ENCODE measurements around the gene ADAP1.
"Not testable (repeated sequence)": the region's sequence is repeated elsewhere in the genome, so short reads cannot be mapped to it uniquely, and the experiment has no call there.

ADAP1 gene

DNA sequence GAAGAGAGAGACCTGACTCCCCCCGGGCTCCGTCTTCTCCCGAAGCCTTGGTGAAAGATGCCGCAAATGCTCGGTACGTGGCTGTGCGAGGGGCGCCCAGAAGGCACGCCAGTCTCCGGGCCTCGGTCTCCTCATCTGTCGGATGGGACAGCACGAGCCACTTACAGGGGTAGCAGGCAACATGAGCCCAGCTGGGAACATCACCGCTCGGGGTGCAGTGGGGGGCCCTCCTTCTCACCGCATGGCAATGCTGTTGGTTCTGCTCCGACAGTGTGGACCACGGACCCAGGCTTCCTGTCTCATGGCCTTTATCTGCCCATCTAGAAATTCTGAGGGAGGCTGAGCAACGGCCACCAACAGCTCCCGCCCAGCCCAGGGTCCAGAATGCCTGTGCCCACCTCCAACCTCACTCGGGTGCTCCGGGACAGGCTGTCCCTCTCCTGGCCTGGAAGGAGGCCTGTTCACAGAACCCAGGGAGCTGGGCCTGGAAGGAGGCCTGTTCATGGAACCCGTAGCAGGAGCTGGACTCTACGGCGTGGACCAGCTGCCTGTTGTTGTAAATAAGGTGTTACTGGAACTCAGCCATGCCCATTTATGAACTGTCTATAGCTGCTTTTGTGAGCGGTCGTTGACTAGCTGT is 15.8 kb downstream of the ADAP1 start:
- DNase-seq (ENCODE audit: low read depth): no peak

DNA sequence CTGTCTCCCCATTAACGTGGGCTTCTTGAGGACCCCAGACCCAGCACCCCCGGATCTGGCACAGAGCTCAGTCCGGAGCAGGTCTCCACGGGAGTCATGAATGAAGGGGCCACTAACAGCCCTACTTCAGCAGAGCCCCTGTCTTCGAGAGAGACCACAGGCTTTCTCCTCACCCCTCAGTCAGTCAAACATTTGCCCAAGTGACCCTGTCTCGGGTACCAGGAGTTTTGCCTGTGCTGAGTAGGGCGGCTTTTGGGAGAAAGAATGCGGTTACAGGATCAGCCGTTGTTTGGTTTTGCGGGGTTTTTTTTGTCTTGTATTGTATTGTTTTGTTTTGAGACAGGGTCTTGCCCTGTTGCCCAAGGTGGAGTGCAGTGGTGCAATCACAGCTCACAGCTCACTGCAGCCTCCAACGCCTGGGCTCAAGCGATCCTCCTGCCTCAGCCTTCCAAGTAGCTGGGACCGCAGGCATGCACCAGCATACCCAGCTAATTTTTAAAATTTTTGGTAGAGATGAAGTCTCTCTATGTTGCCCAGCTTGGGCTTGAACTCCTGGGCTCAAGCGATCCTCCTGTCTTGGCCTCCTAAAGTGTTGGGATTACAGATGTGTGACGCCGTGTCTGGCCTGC is 16.5 kb downstream of the ADAP1 start:
- no peak for DNase-seq (ENCODE audit: low read depth)

DNA sequence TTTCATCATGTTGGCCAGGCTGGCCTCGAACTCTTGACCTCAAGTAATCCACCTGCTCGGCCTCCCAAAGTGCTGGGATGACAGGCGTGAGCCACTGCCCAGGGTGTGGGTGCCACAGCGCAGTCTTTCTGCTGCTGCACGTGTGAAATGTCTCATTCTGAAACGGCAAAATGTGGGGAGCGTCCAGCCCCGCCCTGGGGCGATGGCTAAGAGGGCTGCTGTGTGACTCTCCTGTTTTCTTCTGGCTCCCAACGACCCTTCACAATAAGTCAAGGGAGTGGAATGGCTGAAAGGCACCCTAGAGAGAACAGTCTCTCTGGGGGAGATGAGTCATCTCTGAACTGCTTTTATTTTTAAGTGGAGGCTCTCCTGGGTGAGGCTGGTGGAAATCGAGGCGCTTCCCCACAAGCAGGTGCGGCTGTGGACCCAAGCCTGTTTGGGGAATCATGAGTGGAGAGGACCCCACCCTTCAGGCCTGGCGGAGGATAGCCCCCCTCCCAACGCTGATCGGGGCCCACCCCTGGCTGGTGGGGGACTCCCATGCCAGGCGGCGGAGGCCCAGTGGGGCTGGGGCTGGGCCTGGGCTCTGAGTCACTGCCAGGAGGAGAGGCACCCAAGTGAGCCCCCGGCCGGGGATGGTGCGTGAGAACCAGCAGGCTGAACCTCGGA is 18.0 kb downstream of the ADAP1 start:
- peak; percentile 68 for DNase-seq (ENCODE audit: low read depth)

DNA sequence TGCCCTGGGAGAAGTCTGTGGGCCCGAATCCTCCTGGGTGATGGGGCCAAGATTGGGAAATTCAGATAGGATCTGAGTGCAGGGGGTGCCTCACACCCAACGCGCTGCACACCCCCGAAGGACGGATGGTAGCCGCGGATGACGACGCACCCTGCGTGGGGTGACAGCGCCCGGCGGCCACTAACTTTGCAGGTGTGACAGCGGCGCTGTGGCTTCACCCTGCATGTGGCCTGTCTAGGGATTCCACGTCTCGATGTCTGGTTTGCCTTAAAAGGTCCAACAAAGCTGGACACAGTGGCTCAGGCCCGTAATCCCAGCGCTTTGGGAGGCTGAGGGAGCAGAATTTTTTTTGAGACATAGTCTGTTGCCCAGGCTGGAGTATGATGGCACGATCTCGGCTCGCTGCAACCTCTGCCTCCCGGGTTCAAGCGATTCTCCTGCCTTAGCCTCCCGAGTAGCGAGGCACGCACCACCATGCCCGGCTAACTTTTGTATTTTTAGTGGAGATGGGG is 18.6 kb downstream of the ADAP1 start:
- DNase-seq (ENCODE audit: low read depth): no peak

DNA sequence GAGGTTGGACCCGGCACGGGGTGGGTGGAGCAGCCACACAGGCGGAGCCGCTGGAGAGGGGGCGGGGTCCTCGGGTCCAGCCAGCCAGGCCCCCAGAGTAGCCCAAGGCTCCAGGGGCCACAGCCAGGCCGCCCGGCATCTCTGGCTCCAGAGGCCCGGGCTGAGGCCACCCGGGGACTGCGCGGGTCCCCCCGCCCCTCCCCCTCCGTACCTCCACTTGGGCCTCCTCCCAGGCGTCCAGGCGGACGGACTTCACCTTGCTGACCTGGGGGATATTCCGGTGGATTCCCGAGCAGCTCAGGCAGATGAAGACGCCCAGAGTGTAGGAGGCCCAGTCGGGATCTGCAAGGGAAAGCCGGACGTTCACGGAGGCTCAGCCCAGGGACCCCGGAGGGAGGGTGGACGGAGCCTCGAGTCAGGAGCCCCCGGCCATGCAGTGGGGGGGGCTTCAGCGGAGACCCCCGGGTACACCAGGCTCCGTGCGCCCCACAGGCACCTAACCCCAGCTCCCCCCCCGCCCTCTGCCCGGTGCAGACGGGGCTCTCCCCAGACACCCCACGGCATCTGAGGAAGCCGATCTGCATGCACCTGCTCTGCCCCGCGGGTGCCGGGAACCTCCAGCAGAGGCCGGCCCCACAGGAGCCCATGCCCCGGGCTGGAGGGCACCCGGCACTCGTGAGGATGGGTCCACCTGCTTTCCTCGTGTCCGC is 19.2 kb downstream of the ADAP1 start:
- no peak for DNase-seq (ENCODE audit: low read depth)

DNA sequence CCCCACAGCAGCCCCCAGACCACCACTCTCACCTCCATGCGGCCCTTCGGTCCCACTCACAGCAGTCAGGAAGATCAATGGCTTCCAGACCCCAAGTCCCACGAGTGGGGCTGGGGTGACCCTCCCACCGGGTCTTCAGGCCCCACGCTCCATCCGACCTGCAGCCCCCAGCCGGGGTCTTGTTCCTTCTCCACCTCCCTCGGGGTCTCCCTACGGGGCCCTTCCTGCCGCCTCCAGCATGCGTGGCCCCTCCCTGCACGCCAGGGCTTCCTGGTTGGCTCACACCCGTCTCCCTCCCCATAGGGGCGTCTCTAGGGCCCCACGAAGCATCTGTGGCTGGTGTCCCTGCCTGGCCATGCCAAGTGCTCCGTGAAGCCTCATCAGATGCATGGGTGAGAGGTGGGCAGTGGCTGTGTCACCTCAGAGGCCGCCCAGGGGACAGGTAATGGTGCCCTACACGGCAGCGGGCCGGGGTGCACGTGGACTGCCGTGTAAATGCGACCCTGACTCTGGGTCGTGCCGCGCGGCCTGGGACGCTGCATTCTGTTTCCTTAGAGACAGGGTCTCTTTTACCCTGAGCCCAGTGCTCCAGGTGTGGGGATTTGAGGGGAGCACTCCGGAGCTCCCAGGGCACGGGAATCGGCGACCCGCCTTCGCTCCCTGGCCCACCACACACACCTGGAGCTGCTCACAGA is 19.9 kb downstream of the ADAP1 start:
- no peak for DNase-seq (ENCODE audit: low read depth)

DNA sequence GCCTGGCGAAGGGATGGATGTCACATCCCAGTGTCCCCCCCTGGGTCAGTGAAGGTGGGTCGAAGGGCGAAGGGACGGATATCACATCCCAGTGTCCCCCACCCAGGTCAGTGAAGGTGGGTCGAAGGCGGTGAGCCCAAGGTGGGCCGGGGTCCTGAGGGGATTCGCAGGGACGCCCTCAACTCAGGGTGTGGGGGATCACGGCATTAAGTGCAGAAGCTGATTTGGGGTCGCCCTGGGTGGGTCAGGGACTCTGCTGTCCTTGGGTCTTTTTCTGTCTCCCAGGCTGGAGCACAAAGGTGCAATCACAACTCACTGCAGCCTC is 21.9 kb downstream of the ADAP1 start:
- no peak for DNase-seq (ENCODE audit: low read depth)

DNA sequence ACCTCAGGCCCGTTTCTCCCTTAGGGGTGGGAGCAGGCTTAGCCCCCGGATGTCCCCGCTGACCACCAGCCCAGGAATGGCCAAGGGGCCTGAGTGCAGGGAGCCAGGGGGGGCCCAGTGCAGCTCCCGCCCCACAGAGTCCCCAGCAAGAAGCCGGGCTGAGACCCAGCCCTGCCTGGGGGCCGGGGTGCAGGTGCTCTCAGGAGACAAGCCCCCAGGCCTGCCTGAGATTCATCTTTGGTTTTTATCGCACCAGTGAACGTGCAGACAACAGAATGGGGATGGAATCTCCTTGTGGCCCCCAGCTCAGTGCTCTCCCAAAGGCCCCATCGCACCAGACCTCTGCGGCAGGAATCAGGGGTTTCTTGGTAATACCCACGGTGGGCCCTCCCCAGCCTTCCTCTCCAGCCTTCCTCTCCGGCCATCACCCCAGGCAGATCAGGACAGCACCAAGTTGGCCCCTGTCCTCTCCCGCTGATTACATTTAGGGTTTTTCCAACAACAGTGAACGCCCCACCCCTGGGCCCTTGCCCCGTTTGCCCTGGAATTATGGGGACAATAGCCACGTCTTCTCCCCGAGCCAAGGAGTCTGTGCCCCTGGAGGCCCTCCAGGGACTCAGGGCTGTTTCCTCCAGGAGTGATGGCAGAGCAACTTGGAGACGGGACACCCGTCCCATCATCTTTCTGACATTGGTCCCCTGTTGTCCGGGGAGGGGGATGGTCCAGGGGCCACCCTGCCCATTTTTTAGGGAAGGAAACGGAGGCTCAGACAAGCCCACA is 22.4 kb downstream of the ADAP1 start:
- no peak for DNase-seq (ENCODE audit: low read depth)

DNA sequence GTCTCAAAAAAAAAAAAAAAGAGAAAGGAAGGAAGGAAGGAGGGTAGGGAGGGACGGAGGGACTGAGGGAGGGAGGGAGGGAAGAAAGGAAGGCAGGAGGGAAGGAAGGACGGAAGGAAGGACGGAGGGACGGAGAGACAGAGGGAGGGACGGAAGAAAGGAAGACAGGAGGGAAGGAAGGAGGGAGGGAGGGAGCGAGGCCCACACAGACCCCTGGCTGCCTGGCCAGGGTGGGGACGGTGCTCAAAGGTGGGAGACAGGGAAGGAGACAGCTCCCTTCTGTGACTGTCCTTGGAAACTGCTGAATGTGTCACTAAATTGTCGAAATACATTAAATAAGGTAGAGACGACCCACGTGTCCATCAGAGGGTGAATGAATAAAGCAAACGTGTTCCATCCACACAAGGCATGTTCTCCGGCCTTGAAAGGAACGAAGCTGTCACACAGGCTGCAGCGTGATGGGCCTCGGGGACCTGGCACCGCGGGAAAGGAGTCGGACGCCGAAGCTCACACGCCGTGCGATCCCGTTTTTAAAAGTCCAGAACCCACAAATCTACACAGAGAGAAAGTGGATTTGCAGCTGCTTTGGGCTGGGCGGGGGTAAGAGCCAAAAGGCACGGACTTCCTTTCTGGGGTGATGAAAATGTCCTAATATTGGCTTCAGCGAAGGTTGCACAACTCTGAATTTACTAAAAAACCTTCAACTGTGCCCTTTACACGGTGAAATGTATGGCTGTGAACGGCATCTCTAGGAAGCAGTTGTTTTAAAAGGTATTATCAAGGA is 23.3 kb downstream of the ADAP1 start:
- no peak for DNase-seq (ENCODE audit: low read depth)

DNA sequence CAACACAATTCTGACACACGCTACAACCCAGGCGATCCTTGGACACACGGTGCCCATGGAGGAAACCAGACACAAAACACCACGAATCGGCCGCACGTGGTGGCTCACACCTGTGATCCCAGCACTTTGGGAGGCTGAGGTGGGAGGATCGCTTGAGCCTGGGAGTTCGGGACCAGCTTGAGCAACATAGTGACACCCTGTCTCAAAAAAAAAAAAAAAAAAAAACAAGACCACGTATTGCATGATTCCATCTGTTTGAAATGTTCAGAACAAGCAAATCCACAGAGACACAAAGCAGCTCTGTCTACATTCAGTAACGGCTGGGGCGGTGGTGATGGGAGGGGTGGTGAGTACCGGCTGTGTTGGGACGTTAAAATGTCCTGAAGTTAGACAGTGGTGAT is 25.2 kb downstream of the ADAP1 start:
- DNase-seq (ENCODE audit: low read depth): no peak

DNA sequence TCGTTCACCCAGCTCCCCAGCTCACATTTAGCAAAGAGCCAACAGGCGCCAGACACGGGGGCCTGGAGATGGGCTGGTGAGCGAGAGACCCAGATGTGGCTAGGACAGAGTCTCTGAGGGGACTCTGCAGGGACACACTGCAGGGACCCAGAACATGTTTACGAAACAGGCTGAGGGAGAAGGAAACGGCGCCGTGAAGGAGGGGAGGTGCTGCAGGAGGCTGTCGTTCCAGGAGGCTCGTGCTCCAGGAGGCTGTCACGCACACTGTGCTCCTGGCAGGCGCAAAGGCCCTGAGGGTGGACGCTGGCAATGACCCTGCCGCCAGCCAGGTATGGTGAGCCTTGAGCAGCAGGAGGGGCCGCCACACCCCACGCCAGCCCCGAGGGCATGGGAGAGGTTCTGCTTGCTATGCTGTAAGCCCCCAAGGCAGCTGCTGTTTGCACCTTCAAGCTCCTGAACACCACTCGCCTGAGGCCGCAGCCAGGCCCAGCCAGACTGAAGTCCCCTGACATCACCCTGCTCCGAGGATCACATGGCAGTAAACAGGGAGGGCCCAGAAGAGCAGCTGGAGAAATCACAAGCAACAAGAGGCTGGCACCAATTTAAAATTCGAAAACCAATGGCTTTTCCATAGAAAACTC is 27.3 kb downstream of the ADAP1 start:
- no peak for DNase-seq (ENCODE audit: low read depth)

DNA sequence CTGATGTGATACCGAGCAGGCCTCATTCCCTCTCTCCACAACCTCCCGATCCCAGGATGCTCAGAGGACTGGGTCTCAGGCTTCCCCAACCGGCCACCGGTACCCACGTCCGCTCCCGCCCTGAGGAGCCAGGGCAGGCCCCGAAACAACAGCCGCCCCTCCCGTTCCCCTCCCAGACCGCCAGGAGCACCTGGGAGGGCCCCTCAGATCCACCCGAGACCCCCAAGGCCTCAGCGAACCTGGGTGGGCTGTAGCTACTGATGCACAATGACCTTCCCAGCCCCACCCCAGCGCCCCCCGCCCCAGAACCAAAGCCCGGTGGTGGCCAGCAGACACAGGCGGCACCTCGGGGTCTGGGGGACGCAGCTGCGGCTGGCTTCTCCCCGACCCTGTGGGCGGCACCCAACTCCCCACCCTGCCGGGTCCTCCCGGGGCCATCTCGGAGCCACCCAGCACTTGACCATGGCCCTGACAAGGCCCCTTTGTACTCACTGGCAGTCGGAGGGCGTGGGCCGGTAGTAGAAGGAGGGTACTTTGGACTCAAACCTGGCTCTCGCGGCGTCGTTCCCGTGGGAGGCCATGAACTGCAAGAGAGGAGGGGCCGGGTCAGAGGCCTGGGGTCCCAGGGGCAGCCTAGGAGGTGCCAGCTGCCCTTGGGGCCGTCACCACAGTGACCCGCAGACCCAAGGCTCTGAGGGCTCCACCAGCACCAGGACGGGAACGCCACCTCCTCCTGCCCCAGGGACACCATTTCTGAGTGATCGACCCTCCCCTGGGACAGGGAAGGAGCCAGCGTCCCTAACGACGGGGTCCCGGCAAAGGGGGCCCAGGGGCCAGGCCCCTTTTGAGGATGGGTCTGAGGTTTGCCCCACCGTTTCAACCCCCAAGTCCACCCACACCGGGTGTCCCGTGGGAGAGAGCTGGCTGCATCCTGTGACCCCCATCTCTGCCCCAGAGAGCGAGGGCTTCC is 28.1 kb downstream of the ADAP1 start:
- DNase-seq (ENCODE audit: low read depth): no peak

DNA sequence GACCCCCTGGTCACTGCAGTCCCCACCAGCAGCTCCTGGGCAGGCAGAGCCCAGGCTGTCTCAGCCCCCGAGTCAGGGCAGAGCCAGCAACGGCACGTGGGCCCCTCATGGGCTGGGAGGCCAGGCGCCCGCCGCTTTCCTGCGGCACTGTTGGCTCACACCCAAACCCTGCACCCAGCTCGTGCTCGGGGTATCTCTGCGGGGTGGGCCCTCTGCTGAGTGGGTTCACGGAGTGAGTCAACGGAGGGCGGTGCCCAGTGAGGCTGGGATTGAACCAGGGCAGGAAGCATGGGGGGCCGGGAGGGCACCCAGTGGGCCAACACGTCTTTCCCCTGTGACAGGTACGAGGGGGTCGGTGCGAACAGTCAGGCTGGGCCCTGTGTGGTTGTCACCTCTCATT is 28.9 kb downstream of the ADAP1 start:
- no peak for DNase-seq (ENCODE audit: low read depth)

DNA sequence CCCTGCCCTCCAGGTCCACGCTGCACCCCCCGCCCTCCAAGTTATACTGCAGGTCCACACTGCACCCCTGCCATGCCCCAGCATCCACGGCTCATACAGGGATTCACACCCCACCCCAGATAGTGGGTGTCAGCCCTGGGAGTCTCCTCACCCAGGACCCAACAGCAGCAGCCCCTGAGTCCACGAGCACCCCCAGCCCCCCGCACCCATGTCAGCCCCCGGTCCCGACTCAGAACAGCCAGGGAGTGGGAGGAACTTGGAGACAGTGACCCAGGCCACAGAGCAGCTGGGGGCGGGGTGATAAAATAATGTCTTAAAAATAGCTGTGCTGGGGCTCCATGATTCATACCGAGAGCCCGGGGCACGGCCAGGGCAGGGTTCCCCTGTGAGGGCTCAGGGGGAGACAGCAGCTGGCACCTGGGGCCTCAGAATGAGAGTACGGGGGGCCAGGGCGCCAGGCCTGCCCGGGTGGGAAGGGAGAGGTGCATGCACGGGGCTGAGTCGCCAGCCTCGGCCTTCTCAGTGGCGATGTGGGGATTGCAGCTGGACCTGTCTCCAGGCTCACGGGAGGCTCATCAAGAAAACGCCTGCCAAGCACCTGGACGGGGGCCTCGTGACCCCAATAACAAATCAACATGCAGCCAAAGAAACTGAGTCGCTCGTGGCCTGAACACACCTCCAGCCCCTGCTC is 29.8 kb downstream of the ADAP1 start:
- DNase-seq (ENCODE audit: low read depth): peak; percentile 41

DNA sequence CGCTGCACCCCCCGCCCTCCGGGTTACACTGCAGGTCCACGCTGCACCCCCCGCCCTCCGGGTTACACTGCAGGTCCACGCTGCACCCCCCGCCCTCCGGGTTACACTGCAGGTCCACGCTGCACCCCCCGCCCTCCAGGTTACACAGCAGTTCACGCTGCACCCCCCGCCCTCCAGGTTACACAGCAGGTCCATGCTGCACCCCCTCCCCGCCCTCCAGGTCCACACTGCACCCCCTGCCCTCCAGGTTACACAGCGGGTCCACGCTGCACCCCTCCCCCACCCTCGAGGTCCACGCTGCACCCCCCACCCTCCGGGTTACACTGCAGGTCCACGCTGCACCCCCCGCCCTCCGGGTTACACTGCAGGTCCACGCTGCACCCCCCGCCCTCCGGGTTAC is 30.4 kb downstream of the ADAP1 start:
- not testable (repeated sequence) for DNase-seq (ENCODE audit: low read depth)

DNA sequence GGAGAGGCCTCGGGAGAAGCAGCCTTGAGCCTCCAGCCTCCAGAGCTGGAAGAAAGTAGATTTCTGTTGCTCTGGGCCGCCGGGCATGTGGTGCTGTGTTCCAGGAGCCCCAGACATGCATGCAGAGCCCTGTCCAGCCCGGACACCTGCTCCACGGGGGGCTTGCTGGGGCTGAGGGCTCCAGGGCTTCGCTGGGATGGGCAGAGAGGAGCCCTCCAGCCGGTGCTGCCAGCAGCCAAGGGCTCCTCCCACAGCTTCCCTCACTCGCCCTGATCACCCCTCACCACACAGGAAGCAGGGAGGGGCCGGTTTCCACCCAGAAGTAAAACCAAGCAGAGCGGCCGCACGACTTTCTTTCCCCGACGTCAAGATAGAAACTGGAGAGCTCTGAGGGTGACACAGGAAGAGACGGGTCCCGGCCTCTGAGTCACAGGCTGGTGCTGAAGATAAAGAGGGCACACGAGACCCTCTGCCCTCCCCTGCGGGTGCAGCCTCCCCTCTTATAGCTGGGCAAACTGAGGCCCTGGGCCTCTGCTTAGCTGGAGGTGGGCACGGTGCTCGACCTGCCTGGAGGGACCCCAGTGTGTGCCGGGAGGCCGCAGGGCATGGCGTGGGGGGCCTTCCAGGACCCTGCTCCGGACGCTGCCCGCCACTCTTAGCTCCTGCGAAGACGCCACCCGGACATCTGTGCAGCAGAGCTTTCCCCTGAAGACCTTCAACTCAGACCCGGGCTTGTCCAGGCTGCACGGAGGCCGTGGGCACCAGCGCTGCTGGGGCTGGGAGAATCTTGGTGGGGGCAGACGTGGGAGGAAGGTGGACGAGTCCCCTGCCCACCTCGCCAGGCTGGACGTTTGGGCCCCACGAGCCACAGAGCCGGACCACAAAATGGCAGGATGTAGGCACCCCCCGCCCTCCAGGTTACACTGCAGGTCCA is 31.1 kb downstream of the ADAP1 start:
- DNase-seq (ENCODE audit: low read depth): peak; percentile 61
